ENCODE measurements around the gene FLOT1.
A peak's percentile ranks its signal among the peaks of the same experiment; 100 is the strongest.

FLOT1 gene

DNA sequence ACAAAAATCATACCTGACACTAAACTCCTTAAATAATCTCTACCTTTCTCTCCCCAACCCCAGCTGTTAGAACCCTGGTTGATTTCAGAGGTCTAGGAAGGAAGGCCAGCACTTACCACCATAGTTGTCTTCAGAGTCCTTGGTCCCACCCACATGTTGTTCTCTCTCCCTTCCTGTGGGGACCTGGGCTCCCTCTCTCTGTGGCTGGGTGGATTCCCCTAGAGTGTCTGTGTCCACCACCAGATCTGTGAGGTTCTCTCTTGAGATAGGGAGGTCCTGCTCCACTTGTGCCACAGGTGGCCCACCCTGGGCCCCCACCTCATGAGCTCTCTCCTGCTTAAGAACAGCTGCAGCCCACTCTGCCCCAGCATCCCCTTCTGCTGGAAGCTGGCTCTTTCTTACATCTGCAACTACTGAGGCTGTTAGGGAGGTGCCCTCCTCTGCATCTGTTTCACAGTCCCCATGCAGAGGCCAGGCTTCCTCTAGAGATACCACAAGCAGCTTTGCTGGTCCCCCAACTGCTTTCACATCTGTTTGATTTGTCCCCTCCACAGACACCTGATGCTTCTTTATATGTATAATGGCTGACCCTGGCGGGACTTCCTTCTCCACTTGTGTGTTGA, 30.6 kb downstream of the FLOT1 start:
- DNase-seq, result no peak
- intact Hi-C loops (cut with DNase I), result no loop called here

DNA sequence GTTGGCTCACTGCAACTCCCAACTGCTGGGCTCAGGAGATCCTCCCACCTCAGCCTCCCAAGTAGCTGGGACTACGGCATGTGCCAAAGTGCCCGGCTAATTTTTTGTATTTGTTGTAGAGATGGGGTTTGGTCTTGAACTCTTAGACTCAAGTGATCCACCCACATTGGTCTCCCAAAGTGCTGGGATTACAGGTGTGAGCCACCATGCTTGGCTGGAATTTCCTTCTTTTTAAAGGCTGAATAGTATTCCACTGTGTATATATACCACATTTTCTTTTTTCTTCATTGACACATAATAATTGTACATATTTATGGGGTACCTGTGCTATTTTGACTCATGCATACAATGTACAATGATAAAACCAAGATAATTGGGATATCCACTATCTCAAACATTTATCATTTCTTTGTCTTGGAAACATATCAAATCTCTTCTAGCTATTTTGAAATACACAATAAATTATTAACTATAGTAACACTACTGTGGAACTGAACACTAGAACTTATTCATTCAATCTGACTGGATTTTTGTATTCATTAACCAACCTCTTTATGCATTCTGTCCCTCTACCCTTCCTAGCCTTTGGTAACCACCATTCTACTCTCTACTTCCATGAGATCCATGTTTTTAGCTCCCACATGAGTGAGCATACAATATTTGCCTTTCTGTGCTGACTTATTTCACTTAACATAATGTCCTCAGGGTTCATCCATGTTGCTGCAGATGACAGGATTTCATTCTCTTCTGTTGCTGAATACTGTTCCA, 33.2 kb downstream of the FLOT1 start:
- DNase-seq, result no peak
- intact Hi-C loops (cut with DNase I), result no loop called here

DNA sequence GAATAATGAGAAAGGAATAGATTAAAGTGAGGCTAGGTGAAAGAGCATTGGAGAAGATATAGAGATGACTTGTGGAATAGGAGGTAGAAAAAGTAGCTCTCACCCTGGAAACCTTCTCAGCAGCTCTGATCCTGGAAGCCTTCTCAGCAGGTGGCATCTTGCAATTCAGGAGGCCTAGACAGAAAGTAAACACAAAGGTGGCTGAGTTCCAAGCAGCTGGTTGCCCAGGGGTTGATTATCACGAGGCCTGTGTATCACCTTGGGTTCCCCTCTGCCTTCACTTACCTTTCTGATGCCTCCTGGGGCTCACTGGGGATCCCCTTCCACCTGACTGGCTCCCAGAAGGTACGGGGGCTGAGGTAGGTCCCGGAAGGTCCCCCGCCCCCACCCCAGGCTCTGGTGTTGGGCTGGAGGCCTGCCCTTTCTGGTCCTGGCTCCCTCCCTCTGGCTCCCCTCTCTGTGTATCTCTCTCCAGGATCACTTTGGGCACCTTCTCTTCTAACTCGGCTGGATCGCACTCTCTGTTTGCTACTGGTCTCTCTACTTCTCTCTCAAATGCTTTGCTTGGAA, 35.1 kb downstream of the FLOT1 start:
- intact Hi-C loops (cut with DNase I), result no loop called here
- DNase-seq, result no peak

GRCh38 chr6:30705620-30706019, 36.9 kb downstream of the FLOT1 start:
- intact Hi-C loops (cut with DNase I), result no loop called here
- DNase-seq, result no peak

DNA sequence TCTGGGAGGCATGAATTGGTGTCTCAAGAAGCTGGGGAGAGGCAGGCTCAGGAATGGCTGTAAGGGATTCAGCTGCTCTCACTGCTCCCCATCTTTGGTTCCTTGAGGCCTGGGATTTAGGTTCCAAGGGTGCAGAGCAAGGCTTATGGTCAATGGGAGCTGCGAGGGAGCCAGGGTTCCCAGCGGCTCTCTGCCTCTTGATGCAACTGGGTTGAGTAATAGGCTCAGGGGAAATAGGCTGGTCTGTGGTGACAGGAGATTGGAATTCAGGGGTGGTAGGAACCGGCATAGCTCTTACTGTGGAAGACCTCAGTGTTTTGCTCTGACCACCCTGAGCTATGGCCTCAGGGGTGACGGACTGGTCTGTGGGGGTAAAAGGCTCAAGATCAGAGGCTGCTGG, 38.7 kb downstream of the FLOT1 start:
- intact Hi-C loops (cut with DNase I), result no loop called here
- DNase-seq, result no peak

DNA sequence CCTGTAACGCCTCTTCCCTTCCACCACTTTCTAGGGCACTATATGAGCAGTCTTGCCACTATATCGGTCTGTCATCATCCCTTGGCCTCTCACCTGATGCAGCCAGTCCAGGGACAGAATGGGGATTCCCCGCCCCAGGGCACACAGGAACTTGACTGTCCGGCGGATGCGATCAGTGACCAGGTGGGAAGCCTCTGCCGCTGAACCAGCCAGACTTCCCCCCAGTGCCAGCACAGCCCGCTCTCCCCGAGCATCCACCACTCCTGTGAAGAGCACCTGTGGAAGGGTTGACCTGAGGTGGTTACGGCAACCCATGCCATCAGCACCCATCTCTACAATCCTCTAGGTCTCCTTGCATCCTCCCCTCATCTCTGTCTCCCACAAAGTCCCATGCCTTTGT, 39.5 kb downstream of the FLOT1 start:
- intact Hi-C loops (cut with DNase I), result no loop called here
- peak in 2 of 10 donors; percentile 57 to 64 for DNase-seq

DNA sequence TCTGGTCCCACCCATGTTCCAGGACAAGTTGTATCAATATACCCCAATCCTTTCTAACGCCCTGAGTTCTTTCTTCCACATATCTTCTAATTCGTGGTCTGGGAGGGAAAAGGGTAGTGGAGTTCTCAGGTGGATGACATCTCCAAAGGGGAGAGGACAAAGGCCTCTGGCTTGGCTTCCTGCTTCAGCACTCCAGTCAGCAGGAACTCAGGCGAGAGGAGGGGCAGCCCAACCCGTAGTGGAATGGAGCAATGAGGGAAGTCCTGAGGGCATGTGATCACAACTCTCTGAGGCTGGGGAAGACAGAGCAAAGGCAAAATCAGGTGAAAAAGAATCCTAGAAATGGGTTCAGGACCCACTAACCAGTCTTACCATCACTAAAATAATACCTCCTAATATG, 42.1 kb downstream of the FLOT1 start:
- DNase-seq, result no peak
- intact Hi-C loops (cut with DNase I), result no loop called here

DNA sequence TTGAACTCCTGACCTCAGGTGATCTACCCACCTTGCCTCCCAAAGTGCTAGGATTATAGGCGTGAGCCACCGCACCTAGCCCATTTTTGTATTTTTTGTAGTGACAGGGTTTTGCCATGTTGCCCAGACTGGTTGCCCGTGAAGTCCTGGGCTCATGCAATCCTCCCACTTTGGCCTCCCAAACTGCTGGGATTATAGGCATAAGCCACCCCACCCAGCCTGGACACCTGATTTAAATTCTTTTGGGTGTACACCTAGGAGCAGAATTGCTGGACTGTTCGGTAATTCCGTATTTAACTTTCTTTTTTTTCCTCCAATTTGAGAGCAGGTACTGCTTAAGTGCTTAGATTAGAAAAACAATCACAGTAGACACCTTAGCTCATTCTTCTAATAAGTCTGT, 46.1 kb downstream of the FLOT1 start:
- DNase-seq, result no peak
- intact Hi-C loops (cut with DNase I), result no loop called here

- no peak for DNase-seq
- intact Hi-C loops (cut with DNase I), result no loop called here
Observed at GRCh38 chr6:30691208-30691847, 51.2 kb downstream of the FLOT1 start.

GRCh38 chr6:30690403-30691207, 51.9 kb downstream of the FLOT1 start, which contains the start of gene NRM:
Gene NRM (minus strand): TSS chr6:30690984. CDS start chr6:30690974, 10 bp downstream.
- DNase-seq, result peak; percentile 61 to 97 (median 75)
- intact Hi-C loops (cut with DNase I), result no loop called here

DNA sequence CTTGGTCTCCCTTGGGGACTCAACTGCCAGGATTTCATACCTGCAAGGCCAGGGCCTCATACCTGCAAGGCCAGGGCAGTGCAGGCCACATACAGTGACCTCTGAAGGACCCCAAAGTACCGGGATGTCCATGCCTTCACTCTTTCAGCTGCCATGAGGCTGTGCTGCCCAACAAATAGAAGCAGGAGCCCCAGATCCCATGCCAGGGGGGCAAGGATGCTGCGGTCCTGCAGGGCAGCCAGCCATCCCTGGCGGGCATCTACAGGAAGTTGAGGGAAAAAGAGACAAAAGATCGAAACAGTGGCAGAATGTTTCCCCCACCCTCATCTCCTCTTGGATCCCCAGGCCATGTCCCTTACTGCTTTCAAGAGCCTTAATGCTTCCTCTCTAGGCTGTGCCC, 52.5 kb downstream of the FLOT1 start:
- intact Hi-C loops (cut with DNase I), result no loop called here

GRCh38 chr6:30689022-30689865, 53.2 kb downstream of the FLOT1 start:
- DNase-seq, result peak in 1 of 10 donors; percentile 43
- intact Hi-C loops (cut with DNase I), result no loop called here

More for the DNA sequence above, 52.5 kb downstream of the FLOT1 start:
- peak in 1 of 10 donors; percentile 48 for DNase-seq

DNA sequence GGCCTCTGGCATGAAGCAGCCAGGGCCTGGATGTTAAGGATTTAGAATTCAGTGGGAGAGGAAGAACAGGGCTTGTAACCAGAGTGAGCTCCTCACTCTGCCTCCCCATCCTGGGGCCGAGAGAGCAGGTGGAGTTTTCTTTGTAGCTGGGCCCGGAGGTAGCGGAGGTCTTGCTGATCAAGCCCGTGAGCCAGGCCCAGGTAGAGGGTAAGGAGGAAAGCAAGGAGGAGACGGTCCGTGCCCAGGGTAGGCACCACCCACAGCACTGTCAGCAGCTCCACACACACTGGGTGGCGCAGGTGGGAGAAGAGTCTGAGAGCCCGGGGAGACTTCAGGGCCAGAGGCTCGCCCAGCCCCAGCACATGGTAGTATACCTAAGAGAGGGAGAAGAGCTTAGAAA, 53.9 kb downstream of the FLOT1 start:
- intact Hi-C loops (cut with DNase I), result no loop called here
- peak in 2 of 10 donors; percentile 53 to 62 for DNase-seq

- peak in 4 of 10 donors; percentile 28 to 89 (median 63) for DNase-seq
- intact Hi-C loops (cut with DNase I), result no loop called here
Observed at GRCh38 chr6:30687659-30688431, 54.6 kb downstream of the FLOT1 start.

- intact Hi-C loops (cut with DNase I), result no loop called here
- DNase-seq, result peak; percentile 47 to 96 (median 70)
Observed at GRCh38 chr6:30686908-30687658, 55.4 kb downstream of the FLOT1 start.

- intact Hi-C loops (cut with DNase I), result no loop called here
Observed at GRCh38 chr6:30686009-30686907, 56.2 kb downstream of the FLOT1 start, which contains the start of gene PPP1R18. Gene PPP1R18 (minus strand): TSS chr6:30686645. CDS start chr6:30686018, 627 bp downstream.

More at GRCh38 chr6:30686009-30686907, 56.2 kb downstream of the FLOT1 start, which contains the start of gene PPP1R18:
- DNase-seq, result peak in 7 of 10 donors; percentile 32 to 92 (median 43)

Measured in posterior cingulate gyrus (tissue), 11 donors.